OCI-M2 (cell line): ENCODE results near the gene ZNF33B.
"Not testable (repeated sequence)": the region's sequence is repeated elsewhere in the genome, so short reads cannot be mapped to it uniquely, and the experiment has no call there.

Experiments
- DNase-seq: peaks from one replicate; lab custom pipeline; 2025; ENCODE audit not compliant: unreplicated experiment; lab: John Stamatoyannopoulos, UW

The ZNF33B gene

DNA sequence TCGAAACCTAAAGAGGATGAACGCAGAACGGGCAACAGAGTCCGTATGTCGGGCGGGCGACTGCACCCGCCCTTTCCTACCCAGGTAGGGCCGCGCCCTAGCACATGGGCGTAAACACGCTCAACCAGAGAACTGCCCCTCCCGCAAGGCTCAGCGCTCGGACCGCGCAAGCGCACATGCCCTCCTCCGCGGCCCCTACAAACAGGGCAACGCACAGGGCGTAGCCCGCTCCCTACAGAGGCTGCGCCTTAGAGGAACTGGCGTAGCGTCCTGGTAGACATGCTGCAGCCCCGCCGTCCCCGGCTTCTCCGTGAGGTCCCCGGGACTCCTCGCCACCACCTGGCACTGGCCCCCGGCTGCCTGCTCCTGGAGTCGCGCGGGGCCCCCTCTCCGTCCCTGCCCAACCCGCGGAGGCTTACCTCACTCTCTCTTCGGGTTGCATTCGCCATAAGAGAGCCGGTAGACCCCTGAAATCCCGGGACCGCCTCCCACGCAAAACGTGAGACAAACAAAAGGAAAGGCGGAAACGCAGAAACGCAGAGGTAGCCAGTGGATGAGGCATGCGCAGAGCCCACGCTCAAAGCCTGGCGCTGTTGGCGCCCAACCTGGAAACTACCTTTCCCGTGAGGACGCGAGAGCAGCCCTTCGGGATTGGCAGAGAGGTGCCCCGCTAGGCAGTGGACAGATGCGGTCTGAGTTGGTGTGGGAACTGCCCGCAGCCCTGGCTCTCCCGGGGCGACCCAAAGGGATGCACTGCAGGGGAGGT lies at the start of gene ZNF33B:
ZNF33B (minus strand) TSS at position 516 of the 766 bp plus-strand sequence. CDS start 1,642 bp downstream, outside the sequence.
- DNase-seq = peak; percentile 76

DNA sequence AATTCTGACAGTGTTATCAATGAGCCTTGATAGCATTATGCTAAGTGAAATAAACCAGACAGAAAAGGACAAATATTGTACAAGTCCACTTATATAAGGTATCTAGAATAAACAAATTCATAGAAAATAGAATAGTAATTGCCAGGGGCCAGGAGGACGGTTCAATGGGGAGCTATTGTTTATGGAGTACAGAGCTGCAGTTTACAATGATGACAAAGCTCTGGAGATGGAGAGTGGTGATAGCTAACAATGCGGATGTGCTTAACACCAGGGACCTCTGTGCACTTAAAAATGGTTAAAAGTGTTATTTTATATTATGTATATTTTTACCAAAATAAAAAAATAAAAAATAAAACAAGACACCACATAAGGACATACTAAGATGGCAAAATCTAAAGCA lies 46.1 kb upstream of the ZNF33B start:
- DNase-seq = no peak

DNA sequence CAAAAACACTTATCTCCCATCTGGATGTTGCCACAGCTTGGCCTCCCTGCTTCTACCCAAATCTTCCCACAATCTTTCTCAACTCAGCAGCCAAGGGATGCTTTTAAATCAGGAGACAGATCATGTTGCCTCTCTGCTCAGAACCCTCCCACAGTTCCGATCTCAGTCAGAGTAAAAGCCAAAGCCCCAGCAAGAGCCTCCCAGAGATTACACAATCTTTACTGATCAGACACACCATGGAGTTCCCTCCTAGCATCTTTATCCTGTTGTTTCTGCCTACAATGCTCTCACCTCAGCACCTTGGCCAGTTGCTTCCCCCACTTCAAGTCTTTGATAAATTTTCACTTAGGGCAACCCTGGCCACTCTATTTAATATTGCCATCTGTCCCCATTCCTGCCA lies 41.9 kb upstream of the ZNF33B start:
- DNase-seq = no peak

DNA sequence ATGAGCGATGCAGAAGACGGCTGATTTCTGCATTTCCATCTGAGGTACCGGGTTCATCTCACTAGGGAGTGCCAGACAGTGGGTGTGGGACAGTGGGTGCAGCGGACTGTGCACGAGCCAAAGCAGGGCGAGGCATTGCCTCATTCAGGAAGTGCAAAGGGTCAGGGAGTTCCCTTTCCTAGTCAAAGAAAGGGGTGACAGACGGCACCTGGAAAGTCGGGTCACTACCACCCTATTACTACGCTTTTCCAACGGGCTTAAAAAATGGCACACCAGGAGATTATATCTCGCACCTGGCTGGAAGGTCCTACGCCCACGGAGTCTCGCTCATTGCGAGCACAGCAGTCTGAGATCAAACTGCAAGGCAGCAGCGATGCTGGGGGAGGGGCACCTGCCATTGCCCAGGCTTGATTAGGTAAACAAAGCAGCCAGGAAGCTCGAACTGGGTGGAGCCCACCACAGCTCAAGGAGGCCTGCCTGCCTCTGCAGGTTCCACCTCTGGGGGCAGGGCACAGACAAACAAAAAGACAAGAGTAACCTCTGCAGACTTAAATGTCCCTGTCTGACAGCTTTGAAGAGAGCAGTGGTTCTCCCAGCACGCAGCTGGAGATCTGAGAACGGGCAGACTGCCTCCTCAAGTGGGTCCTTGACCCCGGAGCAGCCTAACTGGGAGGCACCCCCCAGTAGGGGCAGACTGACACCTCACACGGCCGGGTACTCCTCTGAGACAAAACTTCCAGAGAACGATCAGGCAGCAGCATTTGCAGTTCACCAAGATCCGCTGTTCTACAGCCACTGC lies 27.0 kb upstream of the ZNF33B start:
- DNase-seq = not testable (repeated sequence)

DNA sequence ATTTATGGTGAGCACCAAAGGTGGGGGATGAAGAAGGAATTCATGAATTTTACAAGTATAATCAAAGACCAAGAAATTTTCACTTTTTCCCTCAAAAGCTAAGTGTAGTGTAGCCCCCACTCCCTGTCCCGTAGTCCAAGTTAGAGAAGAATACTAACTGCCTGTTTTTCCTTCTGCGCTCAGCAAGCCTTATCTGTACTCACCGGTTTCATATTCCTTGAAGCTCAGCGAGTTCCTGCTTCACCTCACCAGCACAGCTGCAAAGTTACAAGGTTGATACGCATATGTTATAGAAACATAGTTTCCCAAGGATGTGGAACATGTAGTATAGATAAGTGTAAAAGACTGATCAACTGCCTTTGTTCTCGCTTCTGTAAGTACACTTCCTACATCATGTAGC lies 16.0 kb upstream of the ZNF33B start:
- DNase-seq = peak; percentile 57

DNA sequence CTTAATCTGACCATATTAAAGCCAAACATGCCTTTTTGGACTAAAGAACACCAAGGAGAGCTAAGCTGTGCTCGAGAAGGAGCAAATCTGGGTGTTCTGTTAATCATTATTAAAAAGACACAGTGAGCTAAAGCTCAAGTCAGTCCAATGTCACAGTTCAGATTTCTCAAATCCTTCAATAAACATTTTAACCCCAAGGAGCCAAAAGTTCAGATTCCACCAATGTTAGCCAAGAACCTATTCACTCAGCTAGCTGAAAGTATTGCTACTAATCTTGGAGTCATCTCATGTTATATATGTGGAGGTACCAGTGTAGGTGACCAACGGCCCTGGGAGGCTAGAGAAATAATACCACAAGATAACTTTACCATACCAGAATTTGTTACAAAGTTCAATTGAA lies 14.5 kb upstream of the ZNF33B start:
- no peak for DNase-seq

DNA sequence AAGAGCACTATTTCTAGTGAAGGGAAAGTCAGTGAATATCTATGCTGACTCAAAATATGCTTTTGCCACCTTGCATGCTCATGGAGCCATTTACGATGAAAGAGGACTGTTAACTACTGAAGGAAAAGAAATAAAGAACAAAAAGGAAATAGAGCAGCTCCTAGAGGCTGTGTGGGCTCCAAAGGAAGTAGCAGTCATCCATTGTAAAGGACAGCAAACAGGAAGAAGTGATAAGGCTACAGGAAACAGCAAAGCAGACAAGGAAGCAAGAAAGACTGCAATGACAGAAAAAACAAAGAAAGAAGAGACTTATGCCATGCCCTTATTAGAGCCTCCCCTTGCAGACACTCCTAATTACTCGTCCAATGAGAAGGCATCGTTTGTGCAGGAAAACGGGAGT lies 12.0 kb upstream of the ZNF33B start:
- no peak for DNase-seq

DNA sequence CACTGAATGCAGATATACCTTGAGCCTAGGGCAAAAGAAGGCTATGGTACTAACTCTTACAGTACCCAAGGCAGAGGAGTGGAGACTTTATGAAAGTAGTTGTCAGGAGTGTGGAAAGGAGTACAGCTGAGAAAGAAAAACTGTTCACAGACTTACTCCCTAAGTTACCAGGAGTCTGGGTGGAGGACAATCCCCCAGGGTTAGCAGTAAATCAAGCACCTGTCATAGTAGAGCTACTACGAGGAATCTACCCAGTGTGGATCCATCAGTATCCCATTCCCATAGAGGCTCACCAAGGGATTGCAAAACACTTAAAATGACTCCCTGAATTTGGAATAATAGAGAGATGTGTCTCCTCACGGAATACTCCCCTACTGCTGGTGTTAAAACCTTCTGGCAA lies 10.1 kb upstream of the ZNF33B start:
- DNase-seq = no peak

DNA sequence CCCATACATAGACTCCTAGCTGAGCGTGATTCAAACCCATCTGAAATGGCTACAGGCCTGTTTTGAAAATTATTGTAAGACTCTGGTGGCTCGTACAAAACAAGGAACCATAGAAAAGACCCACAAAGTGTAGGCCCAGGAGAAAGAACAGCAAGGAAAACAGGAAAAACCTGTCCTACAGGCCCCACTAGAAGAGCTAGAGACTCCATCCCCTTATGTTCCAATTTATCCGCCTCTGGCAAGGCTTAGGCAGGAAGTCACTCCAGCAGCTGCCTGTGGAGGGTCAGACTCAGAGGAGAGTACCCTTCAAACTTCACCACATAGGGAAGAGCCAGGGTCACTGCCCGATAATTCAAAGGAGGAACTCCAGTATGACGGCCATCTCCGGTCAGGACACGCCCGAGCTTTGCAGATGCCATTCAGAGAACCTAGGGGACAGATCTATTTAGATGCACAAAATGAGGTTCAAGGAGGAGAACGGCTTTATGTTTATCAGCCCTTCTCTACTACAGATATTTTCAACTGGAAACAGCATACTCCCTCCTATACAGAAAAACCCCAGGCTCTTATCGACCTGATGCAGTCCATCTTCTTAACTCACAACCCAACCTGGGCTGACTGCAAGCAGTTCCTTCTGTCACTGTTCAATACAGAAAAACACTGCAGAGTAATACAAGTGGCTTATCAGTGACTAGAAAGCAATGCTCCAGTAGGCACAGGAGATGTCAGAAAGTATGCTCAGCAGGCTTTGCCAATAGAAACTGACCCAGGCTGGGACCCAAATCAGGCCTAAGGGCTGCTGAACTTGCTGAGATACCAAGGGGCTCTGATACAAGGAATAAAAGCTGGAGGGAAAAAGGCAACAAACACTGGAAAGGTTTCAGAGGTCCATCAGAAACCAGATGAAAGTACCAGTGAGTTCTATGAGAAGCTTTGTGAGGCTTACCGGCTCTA lies 8.6 kb upstream of the ZNF33B start:
- DNase-seq = peak; percentile 94

DNA sequence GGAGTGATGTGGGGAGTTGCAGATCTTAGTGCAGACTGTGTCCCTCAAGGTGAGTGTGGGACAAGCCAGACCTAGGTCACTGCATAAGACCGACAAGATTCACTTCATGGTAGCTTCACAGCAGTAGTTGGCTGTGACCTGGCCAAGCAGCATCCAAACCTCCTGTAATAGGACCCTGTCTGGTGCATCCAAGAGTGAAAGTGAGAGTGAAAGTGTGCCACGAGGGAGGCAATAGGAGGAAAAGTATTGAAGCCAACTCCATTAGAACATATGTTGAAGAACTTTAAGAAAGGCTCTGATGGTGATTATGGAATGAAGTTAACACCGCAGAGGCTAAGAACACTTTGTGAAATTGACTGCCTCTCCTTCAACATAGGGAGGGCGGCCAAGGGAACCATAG lies 7.8 kb upstream of the ZNF33B start:
- DNase-seq = no peak

DNA sequence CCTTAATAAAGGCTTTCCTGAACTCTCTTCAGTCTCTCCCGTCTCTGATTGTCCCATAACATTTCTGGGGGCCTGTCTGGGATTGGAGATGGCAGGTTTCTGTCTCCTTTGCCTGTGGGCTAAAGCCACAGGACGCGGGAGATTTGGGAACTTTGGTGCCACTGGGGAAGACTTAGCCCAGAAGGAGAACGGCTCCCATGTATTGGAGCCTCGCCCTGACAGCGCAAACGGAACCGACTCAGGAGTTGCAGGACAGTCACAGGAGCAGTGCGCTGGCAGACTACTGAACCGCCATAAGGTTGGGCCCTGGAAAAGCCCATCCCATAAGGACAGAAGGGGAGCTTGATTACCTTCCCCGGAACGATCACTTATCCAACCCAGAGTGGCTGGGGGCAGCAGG lies 7.1 kb upstream of the ZNF33B start:
- no peak for DNase-seq

DNA sequence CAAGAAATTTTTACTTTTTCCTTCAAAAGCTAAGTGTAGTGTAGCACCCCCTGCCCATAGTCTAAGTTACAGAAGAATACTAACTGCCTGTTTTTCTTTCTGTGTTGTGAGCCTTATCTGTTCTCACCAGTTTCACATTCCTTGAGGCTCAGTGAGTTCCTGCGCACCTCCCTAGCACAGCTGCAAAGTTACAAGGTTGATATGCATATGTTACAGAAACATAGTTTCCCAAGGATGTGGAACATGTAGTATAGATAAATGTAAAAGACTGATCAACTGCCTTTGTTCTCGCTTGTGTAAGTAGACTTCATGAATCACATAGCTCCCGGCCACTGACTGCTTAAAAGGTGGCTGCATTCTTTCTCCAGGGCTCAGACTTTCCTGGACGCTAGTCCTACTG lies 6.7 kb upstream of the ZNF33B start:
- peak; percentile 65 for DNase-seq

DNA sequence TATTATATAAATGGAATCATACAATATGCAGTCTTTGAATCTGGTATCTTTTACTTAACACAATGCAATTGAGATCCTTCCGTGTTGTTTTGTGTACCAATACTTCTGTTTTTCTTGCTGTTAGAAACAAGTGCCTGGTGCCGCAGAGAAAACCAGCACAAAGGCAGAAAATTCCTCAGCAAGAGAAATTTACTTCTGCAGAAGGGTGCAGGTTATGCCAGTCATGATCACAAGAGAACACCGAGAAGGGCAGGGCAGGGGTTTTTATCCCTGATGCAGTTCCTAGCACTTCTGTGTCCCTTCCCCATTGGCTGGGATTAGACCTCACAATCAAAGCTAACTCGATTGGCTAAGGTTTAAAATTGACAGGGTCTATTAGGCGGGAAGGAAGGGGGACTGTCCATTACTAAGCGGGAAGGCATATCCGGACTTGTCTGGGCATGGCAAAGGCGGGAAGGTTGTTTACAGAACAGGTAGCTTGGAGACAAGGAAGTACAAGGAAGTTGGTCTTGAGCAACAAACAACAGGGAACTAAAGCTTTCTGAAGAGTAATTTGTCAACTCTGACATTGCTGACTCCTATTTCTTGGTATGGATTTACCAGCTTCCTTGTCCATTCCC lies 2.4 kb upstream of the ZNF33B start:
- no peak for DNase-seq

DNA sequence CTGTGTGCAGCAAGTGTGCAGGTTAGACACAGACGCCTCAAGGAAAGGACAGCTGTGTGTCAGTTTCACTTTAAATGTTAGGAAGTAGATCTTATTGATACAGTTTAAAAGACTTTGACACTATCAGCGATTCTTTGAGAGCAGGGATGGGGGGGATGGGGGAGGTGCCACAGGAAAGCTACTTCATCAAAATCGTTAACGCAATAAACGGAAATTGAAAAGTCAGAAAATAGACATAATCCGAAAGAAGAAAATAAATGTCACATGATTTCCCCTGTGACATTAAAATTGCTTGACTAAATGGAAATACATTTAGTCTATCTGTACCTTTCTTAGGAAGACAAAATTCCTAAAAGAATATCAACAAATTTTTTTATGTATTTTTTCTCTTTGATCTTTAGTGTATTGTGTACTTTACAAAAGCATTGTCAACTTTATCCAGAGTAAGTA lies 476 bp upstream of the ZNF33B start:
- DNase-seq = no peak

DNA sequence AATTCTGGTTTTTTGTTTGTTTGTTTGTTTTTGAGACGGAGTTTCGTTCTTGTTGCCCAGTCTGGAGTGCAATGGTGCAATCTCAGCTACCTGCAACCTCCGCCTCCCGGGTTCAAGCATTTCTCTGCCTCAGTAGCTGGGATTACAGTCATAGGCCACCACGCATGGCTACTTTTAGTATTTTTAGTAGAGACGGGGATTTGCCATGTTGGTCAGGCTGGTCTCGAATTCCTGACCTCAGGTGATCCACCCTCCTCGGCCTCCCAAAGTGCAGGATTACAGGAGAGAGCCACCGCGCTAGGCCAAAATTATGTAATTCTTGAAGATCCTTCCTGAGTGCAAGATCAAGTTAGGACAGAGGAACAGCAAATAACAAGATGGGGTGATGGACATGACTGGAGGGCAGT lies 719 bp downstream of the ZNF33B start:
- DNase-seq = no peak

DNA sequence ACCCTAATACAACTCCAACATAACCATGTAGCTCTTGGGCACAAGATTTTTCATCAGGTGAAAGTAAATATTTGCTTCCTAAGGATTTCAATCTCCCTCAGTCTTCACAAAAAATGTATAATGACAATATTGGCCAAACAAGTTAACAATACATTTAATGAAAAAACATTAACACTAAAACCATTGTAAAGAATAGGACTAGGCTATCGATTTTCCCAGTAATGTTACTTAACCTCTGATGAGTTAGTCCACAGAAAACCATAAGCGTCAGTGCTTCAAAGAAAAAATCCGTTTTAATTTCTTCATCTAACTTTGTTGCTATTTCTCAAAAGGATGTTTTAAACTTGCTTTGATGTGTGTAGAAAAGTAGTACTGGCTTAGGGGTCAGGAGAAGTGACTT lies 1.2 kb downstream of the ZNF33B start:
- DNase-seq = no peak

DNA sequence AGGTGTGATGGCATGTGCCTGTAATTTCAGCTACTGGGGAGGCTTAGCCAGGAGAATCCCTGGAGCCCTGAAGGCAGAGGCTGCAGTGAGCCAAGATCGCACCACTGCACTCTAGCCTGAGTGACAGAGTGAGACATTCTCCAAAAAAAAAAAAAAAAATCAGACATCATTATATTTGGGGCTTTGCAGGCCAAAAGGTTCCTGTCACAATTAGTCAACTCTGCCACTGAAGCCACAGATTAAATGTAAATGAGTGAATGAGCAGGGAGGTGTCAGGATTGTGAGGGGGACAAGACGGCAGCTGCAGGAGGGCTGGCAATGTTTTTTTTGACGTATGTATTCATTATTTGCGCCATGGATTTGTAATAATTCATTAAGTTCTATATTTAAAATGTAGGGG lies 3.3 kb downstream of the ZNF33B start:
- DNase-seq = no peak

DNA sequence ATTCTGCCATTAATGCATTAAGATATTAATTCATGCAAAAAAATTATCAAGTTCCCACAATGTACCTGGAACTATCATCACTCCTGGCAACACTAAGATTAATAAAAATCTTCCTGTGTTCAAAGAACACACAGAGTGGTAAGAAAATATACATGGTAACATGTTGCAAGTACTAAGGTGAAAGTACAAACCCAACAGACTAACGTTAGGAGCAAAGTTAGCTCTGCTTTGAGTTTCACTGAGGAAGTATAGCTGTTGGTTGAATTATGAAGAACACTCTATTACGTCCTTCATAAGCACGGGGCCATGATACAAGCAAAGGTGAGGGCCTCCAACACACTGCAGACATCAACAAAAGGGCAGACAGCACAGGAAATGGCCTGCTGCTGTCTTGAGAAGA lies 5.8 kb downstream of the ZNF33B start:
- no peak for DNase-seq

DNA sequence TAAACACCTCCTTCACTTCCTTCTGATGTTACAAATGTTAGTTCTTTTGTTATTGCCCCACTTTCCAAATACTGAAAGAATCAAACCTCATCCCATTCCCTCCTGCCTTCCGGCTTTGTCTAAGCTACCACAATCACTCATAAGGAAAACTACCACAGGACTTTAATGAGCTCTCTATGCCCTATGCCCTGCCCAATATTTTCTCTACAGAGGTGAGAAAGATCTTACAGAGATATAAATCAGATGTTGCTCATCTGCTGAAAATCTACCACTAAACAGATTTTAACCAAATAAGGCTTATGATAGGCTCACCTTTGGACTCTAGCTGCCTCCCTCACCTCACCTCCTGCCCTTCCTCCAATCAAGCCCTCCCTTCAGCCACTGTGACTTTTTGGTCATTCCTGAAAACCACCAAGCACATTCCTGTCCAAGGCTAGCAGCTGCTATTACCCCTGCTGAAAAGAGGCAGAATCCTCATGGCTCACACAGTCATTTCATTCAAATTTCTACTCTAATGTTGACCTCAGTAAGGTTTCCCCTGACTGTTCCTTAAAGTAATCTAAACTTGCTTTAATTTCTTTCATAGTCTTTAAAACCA lies 7.7 kb downstream of the ZNF33B start:
- no peak for DNase-seq

DNA sequence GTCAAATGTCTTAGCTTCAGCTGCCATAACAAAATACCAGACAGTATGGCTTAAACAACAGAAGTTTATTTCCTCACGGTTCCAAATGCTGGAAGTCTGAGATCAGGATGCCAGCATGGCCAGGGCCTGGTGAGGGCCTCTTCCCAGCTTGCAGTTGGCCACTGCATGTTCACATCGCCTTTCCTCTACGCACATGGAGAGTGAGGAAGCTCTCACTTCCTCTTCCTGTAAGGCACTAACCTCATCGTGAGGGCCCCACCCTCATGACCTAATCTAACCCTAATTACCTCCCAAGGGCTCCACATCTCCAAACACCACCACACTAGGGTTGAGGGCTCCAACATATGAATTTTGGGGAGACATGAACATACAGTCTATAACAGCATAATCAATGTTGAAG lies 14.4 kb downstream of the ZNF33B start:
- no peak for DNase-seq
